Neural progenitor cell (in vitro differentiated cells): ENCODE results near the gene RAD51B.

Source experiments
- CTCF ChIP-seq: fragments of 200-600 bp; sonication (generic); IDR thresholded peaks from 2 replicates; pipeline ENCODE4 v1.5.1; 2017; ENCODE audit warnings: antibody characterized with exemption, mild to moderate bottlenecking
- EZH2 ChIP-seq: fragments of 200-600 bp; sonication (generic); IDR thresholded peaks from 2 replicates; pipeline ENCODE4 v1.6.1; 2017; ENCODE audit warnings: antibody characterized with exemption, mild to moderate bottlenecking, moderate library complexity

- TF ChIP-seq CTCF (no peak), EZH2 (no peak)
Measured at GRCh38 chr14:68414121-68414520, 594.5 kb downstream of the RAD51B start.
